Neural cell (in vitro differentiated cells): ENCODE measurements around the gene SDHC.

Experiments
- CTCF ChIP-seq: fragments of 450-650 bp; IDR thresholded peaks from 2 replicates; pipeline ENCODE4 v1.5.1; 2014; ENCODE audit warnings: antibody characterized with exemption, mild to moderate bottlenecking, moderate library complexity; ENCODE audit not compliant: poor library complexity, severe bottlenecking
- EP300 ChIP-seq: fragments of 450-650 bp; conservative IDR thresholded peaks from 2 replicates; pipeline ENCODE4 v1.6.1; 2014; ENCODE audit warnings: antibody characterized with exemption, mild to moderate bottlenecking, moderate library complexity; ENCODE audit not compliant: poor library complexity, severe bottlenecking
- EZH2 ChIP-seq: fragments of 200-600, 300-800 bp; shearing (Covaris generic), sonication (generic); IDR thresholded peaks from 2 replicates; pipeline ENCODE4 v1.6.1; 2014; ENCODE audit warnings: antibody characterized with exemption, low read length, borderline replicate concordance, mild to moderate bottlenecking; ENCODE audit not compliant: insufficient read depth, poor library complexity, severe bottlenecking
- POLR2AphosphoS5 ChIP-seq: IDR thresholded peaks from 2 replicates; pipeline ENCODE4 v1.6.1; 2012
- REST ChIP-seq: IDR thresholded peaks from 2 replicates; pipeline ENCODE4 v1.6.1; 2012; ENCODE audit warnings: borderline replicate concordance

GRCh38 chr1:161359291-161359690, 45.1 kb downstream of the SDHC start:
- TF ChIP-seq CTCF (no peak), EP300 (no peak), EZH2 (no peak), REST (no peak), POLR2AphosphoS5 (no peak)
